ENCODE results near the gene LDB2.

The LDB2 gene

DNA sequence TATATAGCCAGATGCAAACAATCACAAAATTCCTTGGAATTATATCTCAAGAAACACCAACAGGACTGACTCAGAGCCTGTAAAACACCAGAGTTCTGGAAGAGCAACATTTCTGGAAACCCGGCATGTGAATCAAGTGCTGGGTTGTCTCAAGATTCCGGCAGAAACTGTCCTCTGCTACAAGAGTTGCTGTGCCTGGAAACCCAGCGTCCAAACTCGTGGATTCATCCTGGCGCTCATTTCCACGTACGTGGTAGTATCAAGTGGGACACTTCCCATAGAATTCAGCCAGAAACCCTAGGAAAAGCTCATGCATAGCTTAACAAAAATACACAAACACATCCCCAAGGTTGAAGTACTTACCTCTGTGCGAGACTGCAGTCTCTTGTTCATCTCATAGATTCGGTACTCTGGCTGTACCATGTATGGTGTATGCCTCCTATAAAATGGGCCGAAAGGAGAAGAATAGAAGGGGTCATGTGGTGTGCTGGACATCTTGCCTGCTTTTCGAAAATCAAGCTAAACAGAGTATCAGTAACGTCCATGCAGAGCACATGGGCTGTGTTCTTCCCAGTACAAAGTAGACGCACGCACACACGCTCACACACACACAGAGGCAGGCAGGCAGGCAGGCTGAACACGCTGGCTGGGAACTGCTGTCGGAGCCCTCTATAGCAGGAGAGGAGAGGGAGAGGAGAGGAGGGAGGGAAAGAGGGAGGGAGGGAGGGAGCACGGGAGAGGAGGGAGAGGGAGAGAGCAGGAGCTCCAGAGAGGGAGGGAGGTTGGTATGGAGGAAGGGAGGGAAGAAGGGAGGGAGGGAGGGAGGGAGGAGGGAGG is at the start of gene LDB2:
LDB2 (minus strand) TSS at position 655 of the 837 bp plus-strand sequence.
- TF ChIP-seq, protein P1, sequence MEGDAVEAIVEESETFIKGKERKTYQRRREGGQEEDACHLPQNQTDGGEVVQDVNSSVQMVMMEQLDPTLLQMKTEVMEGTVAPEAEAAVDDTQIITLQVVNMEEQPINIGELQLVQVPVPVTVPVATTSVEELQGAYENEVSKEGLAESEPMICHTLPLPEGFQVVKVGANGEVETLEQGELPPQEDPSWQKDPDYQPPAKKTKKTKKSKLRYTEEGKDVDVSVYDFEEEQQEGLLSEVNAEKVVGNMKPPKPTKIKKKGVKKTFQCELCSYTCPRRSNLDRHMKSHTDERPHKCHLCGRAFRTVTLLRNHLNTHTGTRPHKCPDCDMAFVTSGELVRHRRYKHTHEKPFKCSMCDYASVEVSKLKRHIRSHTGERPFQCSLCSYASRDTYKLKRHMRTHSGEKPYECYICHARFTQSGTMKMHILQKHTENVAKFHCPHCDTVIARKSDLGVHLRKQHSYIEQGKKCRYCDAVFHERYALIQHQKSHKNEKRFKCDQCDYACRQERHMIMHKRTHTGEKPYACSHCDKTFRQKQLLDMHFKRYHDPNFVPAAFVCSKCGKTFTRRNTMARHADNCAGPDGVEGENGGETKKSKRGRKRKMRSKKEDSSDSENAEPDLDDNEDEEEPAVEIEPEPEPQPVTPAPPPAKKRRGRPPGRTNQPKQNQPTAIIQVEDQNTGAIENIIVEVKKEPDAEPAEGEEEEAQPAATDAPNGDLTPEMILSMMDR (IDR thresholded peaks at IDR 0.05): no peak

DNA sequence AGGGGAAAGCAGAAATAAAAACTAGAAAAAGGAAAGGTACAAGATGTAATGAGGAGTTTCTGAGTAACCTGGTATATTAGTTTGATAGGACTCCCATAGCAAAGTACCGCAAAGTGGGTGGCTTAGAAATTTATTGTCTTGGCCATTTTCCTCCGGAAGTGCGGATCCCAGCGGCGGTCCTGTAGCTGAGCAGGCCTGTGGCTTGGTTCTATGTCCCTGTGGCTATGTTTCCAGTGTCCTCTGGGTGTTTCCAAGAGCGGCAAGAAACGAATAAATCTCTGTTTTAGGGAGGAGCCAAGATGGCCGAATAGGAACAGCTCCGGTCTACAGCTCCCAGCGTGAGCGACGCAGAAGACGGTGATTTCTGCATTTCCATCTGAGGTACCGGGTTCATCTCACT is 44.0 kb upstream of the LDB2 start:
- TF ChIP-seq, protein P1 (IDR thresholded peaks at IDR 0.05): no peak

DNA sequence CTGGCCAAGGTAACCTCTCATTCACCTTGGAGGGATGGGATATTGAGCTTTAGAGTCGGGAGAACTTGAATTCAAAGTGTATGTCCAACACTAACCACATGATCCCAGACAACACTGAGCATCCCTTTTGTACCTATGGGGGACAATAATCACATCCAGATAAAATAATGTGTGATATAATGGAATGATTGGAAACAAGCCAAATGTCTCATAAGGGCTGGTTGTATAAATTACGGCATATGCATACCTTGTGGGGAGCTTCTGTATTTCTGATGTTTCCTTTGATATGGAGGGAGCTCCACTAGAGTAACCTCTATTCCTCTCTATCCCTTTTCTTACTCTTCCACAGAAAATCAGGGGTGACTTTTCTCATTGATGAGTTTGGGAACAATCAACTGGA is 40.7 kb upstream of the LDB2 start:
- TF ChIP-seq, protein P1 (IDR thresholded peaks at IDR 0.05): no peak

DNA sequence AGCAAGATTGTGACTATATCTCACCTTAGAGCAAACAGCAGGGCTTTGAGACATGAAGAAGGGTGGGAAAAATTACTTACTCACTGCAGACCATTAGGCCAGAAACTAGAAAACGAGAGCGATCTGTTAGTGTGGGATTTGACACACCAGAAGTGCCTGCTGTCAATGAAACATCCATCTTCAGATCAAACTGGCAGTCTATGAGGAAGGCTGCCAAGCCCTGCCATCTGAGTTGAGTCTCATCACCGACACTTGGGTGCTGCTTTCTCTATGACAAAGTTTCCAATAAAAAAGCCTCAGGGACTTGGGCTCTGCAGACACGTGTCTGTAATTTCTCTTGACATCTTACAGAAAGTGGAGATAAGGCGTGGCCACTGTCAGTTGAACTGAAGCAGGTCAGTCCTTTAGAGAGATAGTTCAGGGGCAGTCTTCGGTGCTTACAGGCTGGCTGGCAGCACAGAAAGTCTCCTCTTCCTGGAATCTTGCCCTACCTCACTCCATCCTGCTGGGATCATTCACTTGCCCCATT is 40.1 kb upstream of the LDB2 start:
- TF ChIP-seq, protein P1 (IDR thresholded peaks at IDR 0.05): no peak

DNA sequence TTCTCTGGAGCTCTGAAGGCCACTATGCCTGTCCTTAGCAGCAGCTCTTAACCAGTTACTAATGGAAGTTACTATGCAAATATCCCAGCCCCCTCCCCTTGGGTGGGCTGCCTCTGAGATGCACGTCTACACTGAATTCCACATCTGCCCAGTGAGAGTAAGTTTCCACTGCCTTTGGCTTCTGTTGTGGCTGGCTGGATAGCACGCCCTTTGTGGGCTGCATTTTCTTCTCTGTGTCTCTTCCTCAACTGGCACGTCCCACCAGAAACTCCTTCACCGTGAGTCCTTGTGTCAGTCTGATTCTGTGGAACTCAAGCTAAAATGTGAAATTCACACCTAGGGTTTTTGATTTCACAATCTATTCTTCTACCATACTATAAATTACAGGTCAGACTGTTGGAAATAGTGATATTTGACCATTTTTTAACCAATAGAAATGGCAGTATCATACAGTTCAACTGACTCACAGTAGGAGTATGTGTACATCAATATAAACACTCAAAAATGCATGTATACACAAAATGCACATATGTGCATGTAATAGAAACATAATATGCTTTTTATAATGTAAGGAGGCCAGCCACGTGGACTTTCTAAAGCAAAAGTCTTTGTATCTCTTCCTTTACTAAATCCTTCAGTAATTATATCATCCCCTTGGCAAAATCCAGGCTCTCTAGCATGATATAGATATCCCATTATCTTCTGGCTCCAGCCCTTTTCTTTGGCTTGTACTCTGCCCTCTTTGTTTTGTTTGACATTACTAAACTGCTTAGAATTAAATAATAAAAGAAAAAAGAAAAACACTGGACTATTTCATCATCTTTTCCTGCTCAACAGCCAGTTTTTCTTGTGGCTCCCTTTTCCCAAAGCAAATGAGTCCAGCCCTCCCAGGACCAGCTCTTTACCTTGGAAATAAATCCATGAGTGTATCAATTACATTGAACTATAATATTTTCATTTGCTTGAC is 33.2 kb upstream of the LDB2 start:
- TF ChIP-seq, protein P1 (IDR thresholded peaks at IDR 0.05): no peak

DNA sequence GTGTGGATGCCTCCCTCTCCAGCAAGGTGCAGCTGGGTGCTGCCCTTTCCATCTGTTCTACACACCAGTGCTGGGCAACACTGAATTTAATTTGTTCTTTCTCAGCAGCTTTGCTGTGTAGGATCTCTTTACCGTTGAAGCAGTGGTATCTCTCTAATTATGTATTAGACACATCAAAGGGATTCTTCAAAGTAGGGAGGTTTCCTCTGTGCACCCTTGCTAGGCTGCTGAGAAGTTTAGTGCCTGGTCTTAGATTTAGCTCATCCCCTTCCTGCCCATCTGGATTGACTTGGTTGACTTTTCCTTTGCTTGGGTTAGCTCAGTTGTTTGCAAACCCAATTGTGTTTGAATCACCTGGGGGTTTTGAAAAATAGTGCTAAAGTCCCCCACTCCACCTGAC is 27.8 kb upstream of the LDB2 start:
- TF ChIP-seq, protein P1 (IDR thresholded peaks at IDR 0.05): no peak

DNA sequence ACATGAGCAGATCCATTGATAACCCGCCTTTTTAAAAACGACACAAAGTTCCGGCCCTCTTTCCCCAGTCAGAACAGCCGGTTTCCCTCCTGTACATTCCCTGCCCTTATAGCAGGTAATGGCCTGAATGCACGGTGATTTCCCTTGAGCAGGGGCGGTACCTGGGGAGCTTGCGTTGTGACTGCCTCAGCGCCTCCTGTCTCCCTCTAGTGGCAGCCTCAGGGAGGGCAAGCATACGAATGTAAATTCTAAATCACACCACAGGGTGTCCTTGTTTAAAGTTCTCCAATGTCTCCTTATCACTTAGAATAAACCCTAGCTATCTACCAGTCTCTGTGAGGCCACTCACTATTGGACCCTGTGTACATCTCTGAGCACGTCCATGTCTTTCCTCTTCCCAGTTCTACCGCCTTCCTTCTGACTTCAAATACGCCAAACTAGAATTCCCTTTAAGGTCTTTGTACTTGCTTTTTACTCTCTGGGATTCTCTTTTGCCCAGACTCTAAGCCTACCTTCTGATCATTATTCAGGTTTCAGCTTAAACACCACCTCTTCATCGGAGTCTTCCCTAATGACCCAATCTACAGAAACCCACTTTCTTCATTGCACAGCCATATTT is 18.4 kb upstream of the LDB2 start:
- TF ChIP-seq, protein P1 (IDR thresholded peaks at IDR 0.05): peak; percentile 96
